Measurements from ENCODE around the gene PTGIR.

GRCh38 chr19:46634656-46635218 lies 9.8 kb upstream of the PTGIR start:
- TF ChIP-seq CTCF (IDR thresholded peaks at IDR 0.05) (no peak), EP300 (IDR thresholded peaks at IDR 0.05) (no peak)
